8988T (cell line): ENCODE measurements around the gene TRPC4AP.
A peak's percentile ranks its signal among the peaks of the same experiment; 100 is the strongest.
"Not testable (repeated sequence)": the region's sequence is repeated elsewhere in the genome, so short reads cannot be mapped to it uniquely, and the experiment has no call there.

Source experiments
- DNase-seq: peaks from one replicate; pipeline ENCODE4 v3.0.0; 2011

TRPC4AP gene

GRCh38 chr20:35092524-35093266 is at the start of gene TRPC4AP:
TRPC4AP (minus strand) TSS chr20:35092807; CDS start chr20:35092781, 26 bp downstream.
- DNase-seq, result peak; percentile 73

GRCh38 chr20:35135867-35136586 is 43.4 kb upstream of the TRPC4AP start:
- DNase-seq, result no peak

GRCh38 chr20:35134880-35135279 is 42.3 kb upstream of the TRPC4AP start:
- DNase-seq, result no peak

- DNase-seq, result no peak
These were observed 41.9 kb upstream of the TRPC4AP start for GRCh38 chr20:35134472-35134871.

GRCh38 chr20:35133735-35134134 is 41.1 kb upstream of the TRPC4AP start:
- no peak for DNase-seq

- DNase-seq, result no peak
These were observed 40.4 kb upstream of the TRPC4AP start for GRCh38 chr20:35133031-35133430.

- DNase-seq, result no peak
These were observed 39.3 kb upstream of the TRPC4AP start for GRCh38 chr20:35131934-35132333.

GRCh38 chr20:35129647-35130069 is 37.1 kb upstream of the TRPC4AP start:
- no peak for DNase-seq

- DNase-seq, result no peak
These were observed 33.1 kb upstream of the TRPC4AP start for GRCh38 chr20:35125753-35126152.

- no peak for DNase-seq
These were observed 30.3 kb upstream of the TRPC4AP start for GRCh38 chr20:35122756-35123405.

- DNase-seq, result no peak
These were observed 28.6 kb upstream of the TRPC4AP start for GRCh38 chr20:35121186-35121585.

- no peak for DNase-seq
These were observed 27.6 kb upstream of the TRPC4AP start for GRCh38 chr20:35120012-35120701.

GRCh38 chr20:35117629-35118028 is 25.0 kb upstream of the TRPC4AP start:
- no peak for DNase-seq

- no peak for DNase-seq
These were observed 24.6 kb upstream of the TRPC4AP start for GRCh38 chr20:35117196-35117595.

GRCh38 chr20:35116258-35116657 is 23.7 kb upstream of the TRPC4AP start:
- no peak for DNase-seq

GRCh38 chr20:35115606-35116005 is 23.0 kb upstream of the TRPC4AP start:
- DNase-seq, result no peak

- DNase-seq, result not testable (repeated sequence)
These were observed 19.7 kb upstream of the TRPC4AP start for GRCh38 chr20:35112276-35112675.

- DNase-seq, result no peak
These were observed 18.7 kb upstream of the TRPC4AP start for GRCh38 chr20:35111141-35111888.

- no peak for DNase-seq
These were observed 16.3 kb upstream of the TRPC4AP start for GRCh38 chr20:35108921-35109320.

- DNase-seq, result no peak
These were observed 14.3 kb upstream of the TRPC4AP start for GRCh38 chr20:35106827-35107380.

GRCh38 chr20:35104685-35105295 is 12.2 kb upstream of the TRPC4AP start:
- no peak for DNase-seq

GRCh38 chr20:35101620-35102019 is 9.0 kb upstream of the TRPC4AP start:
- DNase-seq, result no peak
